Measurements from ENCODE around the gene MYO1F.

The MYO1F gene

DNA sequence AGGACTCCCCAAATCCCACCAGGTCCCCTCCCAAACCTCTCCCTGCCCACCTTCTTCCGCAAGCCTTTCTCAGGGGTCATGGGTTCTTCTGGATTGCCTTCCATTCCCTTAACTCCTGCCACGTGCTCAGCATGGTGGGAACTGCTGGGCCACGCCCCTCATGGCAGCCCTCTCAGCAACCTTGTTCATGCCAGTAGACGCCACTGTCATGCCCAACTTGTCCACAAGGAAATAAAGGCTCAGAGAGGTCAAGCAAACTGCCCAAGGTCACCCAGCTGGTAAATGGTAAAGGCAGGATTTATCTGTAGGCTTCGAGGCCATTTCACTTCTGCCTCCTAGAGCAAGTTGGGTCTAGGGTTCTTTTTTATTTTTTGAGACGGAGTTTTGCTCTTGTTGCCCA is 85.7 kb downstream of the MYO1F start:
- DNase-seq (ENCODE audit: low spot score): no peak

DNA sequence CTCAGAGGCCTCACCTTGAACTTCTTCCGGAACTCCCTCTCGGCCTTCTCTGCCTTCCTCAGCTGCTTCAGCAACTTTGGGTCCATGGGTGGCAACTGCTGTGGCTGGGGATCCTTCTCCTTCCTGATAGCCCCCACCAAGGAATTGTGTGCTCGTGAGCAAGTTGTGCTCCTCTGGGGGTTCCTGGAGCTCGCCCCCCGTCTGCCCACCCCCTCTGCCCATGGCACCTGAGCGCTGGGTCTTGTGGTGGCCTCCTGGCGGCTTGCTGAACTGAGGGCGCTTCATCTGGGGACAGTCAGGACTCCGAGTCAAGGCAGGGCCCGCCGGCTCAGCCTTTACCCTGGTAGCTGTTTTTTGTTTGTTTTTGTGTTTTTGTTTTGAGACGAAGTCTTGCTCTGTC is 86.4 kb downstream of the MYO1F start:
- no peak for DNase-seq (ENCODE audit: low spot score)

DNA sequence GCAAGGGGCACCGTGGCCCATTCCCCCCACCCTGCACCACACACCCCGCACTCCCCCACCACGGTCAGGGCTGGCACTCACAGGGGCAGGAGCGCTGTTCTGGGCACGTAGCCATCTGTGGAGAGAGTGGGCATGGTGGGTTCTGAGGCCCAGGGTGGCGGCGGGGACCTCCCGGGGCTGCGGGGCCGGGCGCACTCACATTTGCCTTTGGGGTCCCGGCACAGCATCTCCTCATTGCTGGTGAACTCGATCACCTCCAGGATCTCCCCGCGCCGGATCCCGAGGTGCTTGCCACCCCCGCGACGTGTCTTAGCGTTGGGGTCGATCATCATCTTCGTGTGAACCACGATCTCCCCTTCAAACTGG is 86.9 kb downstream of the MYO1F start:
- DNase-seq (ENCODE audit: low spot score): no peak

DNA sequence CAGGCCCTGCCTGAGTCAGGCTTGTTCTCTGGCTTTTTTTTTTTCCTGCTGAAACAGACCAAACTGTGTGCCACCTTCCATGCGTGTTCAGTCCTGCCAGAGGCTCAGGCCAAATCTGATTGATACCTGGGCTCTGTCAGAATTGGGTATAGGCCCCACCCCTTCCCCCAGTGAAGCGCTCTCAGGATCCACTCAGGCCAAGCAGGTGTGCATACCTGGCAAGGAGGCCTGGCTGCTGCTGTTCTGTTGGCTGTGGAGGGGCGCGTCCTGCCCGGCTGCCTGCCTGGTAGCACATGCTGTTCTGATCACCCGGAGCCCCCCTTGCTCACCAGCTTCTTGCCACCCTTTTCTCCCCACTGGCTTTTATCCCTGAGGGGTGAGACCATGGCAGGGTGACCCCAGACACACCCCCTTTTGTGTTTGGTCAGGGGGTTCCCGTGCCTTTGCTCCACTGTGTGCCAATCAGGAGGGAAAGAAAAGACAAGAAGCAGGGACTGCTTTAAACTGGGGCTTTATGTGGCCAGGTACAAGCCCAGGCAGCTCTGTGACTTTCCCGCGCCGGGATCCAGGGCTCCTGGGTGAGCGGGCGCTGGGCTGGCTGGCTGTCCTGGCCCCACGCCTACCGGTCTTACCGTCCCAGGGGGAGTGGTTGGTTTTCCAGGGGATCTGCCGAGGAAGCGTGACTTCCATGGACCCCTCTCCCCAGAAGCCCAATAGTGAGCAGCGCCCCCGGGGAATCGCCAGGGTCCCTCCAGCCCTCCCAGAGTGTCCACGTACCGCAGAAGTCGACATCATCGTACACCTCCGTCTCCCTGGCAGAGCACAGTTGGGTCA is 87.5 kb downstream of the MYO1F start:
- DNase-seq (ENCODE audit: low spot score): no peak

DNA sequence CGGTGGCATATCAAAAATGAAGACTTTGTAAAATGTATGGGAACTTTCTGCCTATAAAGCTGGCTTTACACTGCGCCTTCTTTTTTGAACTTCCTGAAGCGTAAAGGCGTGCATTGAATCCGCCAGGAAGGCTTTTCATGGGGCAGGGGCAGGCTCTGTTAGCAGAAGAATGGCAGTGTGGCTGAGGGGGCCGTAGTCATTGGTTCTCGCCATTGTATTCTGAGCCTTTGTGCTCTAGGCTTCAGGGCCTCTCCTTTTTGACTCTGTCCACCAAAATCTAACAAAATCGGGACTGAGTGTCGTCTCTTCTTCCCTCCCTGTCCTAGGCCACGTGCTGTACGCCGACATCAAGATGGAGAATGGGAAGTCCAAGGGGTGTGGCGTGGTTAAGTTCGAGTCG is 88.9 kb downstream of the MYO1F start:
- no peak for DNase-seq (ENCODE audit: low spot score)

DNA sequence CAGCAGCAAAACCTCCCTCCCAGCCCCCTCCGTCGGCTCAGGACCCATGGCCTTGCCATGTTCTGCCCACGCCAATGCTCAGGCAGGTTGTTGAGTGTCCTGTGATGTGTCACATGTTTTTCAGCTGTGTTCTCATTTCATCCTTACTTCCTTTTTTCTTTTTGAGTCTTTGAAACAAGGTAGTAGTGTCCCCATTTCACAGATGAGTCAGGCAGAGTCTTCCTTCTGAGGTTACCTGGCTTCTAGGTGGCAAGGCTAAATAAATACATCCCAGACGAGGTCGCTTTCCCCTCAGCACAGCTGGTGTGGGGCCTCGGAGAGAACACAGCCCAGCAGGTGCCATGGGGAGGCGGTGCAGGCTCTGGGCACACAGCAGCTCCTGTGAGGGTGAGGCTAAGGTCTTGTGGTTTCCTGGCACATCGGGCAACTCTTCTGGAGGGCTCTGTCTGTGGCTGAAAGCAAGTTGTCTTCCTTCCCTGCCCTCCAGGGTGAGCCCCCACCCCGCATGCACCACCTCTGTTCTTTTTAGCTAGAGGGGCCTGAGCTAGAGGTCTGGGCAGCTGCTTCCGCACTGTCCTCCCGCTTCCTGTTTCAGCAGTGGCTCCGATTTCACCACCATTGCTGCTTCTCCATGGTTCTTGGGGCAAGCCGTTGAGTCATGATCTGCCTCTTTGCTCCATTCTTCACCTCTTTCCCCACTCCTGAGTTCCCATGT is 89.9 kb downstream of the MYO1F start:
- peak; percentile 69 for DNase-seq (ENCODE audit: low spot score)

DNA sequence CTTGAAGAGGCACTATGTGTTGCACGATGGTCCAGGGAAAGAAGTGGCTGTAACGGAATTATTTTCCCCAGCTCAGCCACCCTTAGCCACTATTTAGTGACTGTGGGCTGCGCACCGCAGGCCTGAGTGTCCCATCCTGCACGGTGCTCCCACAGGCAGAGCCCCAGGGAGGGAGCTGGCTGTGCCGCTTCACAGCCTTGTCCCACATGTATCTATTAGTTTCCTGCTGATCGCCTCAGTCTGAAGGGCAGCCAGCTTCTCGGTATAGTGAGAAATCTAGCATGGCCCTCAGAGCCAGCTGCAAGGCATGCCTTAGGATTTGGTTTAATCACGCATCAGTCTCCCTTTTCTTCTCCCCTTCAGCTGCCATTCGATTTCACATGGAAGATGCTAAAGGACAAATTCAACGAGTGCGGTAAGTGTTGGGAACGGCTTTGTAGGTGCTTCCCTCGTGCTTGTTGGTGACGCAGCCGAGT is 90.5 kb downstream of the MYO1F start:
- no peak for DNase-seq (ENCODE audit: low spot score)

DNA sequence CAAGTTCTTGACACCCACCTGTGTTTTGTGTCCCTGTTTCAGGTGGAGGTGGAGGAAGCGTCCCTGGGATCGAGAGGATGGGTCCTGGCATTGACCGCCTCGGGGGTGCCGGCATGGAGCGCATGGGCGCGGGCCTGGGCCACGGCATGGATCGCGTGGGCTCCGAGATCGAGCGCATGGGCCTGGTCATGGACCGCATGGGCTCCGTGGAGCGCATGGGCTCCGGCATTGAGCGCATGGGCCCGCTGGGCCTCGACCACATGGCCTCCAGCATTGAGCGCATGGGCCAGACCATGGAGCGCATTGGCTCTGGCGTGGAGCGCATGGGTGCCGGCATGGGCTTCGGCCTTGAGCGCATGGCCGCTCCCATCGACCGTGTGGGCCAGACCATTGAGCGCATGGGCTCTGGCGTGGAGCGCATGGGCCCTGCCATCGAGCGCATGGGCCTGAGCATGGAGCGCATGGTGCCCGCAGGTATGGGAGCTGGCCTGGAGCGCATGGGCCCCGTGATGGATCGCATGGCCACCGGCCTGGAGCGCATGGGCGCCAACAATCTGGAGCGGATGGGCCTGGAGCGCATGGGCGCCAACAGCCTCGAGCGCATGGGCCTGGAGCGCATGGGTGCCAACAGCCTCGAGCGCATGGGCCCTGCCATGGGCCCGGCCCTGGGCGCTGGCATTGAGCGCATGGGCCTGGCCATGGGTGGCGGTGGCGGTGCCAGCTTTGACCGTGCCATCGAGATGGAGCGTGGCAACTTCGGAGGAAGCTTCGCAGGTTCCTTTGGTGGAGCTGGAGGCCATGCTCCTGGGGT is 91.5 kb downstream of the MYO1F start:
- no peak for DNase-seq (ENCODE audit: low spot score)

DNA sequence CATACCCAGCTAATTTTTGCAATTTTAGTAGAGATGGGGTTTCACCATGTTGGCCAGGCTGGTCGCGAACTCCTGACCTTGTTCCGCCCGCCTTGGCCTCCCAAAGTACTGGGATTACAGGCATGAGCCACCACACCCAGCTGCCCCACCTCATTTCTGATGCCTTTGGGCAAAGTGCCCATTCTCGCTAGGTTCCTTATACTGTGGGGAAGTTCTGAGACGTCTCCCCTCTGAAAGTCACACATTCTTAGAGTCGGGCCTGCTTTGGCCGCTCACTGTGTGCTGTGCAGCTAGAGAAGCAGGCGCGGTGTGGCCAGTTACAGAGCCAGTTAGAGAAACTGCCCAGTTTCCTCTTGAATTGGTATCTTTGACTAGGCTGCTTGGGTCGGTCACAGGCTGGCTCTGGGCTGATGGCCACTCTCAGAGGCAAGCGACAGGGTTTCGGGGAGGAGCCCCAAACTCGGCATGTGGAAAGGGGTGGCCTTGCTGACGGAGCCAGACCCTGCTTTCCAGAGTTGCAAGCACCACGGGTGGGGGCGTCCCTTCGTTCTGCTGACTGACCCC is 92.8 kb downstream of the MYO1F start:
- no peak for DNase-seq (ENCODE audit: low spot score)

DNA sequence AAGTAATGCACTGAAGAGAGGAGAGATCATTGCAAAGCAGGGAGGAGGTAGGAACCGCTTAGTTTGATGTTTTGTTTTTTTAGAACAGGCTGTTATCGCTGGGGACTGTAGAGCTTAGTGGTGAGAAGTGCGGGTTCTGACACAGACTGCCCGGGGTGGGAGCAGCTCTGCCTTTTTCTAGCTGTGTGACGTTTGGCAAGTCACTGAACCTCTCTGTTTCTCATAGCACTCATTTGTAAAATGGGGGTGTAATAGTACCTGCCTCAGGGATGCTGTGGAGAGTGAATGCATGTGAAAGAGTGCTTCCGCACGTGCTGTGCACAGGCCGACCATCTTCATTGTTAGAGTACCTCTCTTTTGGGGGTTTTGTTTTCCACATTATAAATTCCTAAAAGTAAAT is 94.1 kb downstream of the MYO1F start:
- DNase-seq (ENCODE audit: low spot score): no peak

DNA sequence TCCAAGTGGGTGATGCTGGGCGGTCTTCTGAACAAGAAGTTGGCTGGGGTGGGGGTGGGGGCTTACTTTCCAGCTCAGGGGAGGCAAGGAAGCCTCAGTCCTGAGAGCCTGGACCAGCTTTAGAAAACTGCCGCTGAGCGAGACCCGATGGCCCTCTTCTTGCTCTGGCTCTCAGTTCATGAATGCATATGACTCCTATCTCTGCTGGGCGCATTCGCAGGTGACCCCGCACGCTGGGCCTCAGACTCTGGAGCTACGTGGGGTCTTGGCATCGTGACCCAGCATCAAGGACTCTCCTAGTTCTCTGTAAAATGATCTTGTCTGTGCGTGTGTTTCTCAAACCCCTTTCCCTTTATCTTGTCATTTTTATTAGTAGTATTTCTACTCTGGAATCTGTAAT is 94.5 kb downstream of the MYO1F start:
- no peak for DNase-seq (ENCODE audit: low spot score)

DNA sequence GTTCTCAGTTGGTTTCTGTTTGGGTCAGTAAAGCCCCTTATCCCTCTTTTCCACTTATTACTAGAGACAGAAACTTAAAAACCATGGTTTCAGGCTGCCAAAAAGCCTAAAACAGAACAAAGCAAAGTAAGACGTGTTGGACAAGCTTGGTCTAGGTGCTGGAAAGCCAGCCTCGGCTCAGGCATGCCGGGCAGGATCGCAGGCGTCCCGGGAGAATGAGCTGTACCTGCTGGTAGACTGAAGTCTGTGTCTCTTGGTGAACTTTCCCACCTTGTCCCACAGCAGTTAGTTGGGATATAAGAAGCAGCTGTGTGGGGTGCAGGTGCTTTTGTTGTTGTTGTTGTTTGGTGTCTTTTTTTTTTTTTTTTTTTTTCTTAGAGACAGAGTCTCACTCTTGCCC is 95.6 kb downstream of the MYO1F start:
- DNase-seq (ENCODE audit: low spot score): no peak

DNA sequence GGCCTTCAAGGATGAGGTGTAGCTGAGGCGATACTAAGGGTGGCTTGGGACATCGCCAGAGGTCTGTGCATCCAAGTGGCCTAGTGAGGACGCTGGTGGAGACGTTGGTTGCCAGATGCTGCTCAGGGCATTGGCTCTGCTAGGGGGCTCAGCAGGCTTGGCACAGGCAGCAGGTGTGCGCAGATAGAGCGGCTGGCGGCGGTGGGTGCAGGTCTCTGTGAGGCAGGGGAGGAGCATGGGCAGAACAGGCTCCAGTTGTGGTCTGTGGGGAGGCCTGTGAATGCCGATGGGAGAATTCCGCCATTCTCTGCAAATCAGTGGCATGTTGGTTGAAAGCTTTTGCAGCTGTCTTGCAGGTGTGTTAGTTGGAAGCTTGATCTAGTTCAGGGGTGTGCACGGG is 96.0 kb downstream of the MYO1F start:
- DNase-seq (ENCODE audit: low spot score): no peak

DNA sequence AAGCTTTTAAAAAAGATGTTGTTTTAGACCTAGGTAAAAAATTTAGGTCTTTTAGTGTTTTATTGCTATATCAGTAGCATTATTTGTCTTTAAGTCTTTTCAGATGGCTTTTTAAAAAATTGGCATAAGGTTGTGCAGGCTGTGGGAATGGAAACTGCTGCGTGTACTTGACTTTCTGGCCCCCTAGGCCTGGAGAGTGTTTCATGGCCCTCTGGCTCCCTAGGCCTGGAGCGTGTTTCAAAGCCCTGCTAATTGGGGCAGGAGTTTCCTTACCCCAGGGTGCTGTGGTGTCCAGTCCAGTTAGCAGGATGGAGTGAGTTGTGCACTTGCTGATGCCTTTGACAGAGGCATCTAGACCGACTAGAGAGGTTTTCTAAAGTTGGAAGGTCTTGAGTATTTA is 98.6 kb downstream of the MYO1F start:
- no peak for DNase-seq (ENCODE audit: low spot score)

DNA sequence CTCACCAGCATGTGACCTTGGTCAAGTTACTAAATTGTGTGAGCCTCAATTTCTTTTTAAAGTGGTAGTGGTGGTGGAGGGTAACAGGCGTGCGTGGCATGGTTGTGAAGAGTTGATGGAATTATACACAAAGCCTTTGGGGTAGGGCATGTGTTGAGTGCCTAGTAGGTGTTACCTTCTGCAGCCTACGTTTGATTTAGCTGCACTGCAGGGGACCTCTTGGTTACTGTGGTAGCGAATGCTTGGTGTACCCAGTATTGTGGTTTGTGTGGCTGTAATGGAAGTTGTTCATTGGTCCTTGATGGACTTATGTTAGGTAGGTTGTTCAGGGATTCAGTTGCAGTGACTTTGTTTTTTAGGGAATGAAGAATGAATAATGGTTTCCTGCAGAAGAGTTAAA is 99.4 kb downstream of the MYO1F start:
- no peak for DNase-seq (ENCODE audit: low spot score)

DNA sequence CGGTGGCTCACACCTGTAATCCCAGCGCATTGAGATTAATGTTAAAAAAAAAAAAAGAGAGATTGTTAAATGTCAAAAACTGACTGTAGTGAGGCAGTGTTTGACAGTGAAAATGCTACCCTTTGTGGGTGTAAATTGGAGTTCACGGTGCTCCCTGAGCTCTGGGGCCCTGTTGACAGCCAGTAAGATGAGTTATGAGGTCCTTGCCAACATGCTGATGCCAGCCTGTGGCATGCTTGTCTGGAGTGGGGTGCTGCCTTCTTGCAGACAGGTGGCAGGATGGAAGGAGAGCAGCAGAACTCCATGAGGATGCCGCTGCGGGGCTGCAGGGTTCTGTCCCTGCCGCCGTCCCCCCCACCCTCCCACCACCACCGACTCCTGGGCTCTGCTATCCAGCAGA is 100.7 kb downstream of the MYO1F start:
- DNase-seq (ENCODE audit: low spot score): no peak

DNA sequence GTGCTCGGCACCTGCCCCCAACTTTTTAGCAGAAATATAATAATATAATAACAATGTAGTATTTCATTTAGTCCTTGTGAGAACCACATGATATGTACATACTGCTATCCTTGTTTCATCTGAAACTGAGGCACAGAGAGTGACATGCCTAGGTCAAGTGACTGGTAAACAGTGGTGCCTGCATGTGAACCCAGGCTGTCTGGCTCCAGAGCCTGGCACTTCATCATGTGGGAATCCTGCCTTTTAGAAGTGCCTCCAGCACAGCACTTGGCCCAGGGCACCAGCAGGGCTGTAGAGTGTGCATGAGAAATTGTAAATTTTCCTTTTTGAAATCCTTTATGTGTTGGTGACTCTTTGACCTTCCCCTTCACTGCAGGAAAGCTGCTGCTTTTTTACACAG is 102.2 kb downstream of the MYO1F start:
- no peak for DNase-seq (ENCODE audit: low spot score)

DNA sequence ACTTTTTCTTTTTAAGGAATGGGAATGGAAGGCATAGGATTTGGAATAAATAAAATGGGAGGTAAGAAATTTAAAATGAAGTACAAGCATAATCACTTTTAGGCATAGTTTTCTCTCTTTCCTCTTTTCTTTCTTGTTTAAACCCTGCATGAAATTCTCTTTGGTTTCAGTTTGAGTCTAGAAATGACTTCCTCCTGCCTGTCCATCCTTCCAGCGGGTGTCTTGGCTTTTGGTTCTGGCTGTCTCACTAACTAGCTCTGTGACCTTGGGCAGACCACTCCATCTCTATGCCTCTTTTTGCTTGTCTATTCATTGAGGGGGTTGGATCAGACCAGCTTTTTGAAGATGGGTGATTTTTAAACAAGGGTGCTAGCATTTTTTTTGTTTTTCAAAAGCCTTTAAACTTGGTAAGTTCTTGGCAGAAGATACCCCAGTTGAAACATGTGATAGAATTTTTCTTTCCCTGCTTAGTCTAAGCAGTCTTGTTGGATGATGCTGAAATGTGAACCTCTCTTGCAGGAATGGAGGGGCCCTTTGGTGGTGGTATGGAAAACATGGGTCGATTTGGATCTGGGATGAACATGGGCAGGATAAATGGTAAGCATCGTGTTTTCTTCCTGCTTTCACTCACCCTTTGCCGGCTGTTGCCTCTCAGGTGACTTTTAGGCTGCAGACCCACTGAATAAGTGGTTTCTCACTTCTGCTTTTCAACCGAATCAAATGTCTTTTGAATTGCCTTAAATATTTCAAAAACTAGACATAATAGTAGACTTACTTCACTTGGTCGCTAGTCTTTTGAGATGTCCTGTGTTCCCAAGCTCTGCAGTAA is 103.4 kb downstream of the MYO1F start:
- no peak for DNase-seq (ENCODE audit: low spot score)

All from CD4-positive, alpha-beta T cell treated with Interleukin-15 for 4 hours (primary cell).